ENCODE data around the gene ADAM33.

The ADAM33 gene, protein sequence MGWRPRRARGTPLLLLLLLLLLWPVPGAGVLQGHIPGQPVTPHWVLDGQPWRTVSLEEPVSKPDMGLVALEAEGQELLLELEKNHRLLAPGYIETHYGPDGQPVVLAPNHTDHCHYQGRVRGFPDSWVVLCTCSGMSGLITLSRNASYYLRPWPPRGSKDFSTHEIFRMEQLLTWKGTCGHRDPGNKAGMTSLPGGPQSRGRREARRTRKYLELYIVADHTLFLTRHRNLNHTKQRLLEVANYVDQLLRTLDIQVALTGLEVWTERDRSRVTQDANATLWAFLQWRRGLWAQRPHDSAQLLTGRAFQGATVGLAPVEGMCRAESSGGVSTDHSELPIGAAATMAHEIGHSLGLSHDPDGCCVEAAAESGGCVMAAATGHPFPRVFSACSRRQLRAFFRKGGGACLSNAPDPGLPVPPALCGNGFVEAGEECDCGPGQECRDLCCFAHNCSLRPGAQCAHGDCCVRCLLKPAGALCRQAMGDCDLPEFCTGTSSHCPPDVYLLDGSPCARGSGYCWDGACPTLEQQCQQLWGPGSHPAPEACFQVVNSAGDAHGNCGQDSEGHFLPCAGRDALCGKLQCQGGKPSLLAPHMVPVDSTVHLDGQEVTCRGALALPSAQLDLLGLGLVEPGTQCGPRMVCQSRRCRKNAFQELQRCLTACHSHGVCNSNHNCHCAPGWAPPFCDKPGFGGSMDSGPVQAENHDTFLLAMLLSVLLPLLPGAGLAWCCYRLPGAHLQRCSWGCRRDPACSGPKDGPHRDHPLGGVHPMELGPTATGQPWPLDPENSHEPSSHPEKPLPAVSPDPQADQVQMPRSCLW

GRCh38 chr20:3681931-3682781 lies at the start of gene ADAM33:
Gene ADAM33 (minus strand): TSS chr20:3682010. CDS start chr20:3682004, 6 bp downstream.
- no peak for DNase-seq (ENCODE audit: low spot score)

DNA sequence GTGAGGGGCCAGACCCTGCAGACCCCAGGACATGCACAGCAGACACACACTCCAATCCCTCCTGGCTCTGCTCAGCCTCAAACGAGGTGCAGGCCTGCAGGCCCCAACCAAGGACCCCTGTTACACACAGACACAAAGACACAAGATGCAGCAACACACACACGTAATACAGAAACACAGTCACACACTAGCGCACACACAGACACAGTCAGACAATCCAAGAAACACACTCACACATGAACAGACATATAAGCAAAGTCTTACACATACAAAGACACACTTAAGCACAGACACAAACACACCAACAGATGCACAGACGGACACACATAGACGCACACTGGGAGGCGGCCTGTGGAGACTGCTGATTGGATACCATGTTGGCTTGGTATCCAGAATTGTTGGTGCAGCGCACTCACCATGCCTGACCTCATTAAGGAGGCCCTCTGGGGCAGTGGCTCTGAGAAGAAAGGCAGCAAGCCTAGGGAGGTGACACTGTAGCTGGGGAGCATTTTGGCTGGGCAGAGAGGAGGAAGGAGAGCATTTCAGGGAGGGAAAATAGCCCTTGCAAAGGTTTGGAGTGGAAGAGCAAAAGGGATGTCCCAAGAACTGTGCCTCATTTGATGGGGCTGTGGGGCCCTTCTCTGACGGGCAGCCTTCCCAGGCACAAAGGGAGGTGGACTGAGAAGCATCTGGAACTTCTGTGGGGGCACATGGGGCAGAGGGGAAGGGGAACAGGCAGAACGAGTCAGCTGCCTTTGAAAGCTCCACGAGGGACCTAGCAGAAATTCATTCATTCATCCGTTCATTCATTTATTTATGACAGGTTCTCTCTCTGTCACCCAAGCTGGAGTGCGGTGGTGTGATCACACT lies 49.2 kb upstream of the ADAM33 start:
- no peak for DNase-seq (ENCODE audit: low spot score)

DNA sequence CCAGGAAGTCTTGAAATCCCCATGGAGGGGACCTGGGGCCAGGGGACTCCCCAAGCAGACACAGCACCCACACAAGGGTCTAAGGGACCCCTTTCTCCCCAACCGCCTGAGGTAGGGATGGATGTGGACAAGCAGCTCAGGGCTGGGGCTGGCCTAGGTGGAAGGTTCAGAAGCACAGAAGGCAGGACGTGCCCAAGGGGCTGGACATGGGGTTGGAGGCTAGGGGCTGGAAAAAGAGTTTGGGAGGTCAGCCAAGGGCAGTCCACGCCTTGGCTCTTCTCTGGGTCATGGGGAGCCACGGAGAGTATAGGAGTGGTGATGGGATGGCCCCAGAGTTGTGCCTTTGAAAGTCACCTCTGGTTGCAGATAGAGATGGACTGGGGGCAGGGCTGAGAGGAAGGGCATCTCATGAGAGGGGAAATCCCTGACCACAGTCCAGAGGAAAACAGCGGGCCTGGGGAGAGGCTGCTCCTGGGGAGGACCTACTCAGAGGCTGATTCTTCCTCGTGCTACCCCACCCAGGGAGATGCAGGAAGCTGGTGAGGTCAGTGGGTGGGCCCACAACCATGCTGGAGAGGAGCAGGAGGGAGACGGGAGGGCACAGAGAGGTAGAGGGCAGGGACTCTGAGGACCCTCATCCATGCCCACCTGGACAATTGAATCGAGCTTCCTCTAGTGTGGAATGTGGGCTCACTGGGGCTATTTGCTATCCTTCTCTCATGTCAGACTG lies 48.2 kb upstream of the ADAM33 start:
- no peak for DNase-seq (ENCODE audit: low spot score)

GRCh38 chr20:3729378-3729777 lies 47.6 kb upstream of the ADAM33 start:
- no peak for DNase-seq (ENCODE audit: low spot score)

DNA sequence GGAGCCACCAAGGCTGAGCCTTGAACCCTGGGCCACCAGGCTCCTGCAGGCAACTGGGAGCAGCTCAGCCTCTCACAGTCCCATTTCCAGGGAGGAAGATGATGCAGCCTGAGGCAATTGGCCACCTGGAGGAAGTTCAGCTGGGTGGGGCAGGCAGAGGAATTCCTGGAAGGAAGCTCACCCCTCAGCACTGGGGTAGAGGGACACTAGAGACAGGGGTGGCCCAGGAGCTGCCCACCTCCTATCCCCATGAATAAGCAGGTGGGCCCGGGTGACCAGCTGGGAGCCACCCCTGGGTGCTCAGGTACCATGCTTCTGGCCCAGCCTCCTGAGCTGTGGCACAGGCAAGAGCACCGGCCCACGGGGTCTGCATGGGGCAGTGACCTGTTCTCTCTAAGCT lies 47.1 kb upstream of the ADAM33 start:
- no peak for DNase-seq (ENCODE audit: low spot score)

DNA sequence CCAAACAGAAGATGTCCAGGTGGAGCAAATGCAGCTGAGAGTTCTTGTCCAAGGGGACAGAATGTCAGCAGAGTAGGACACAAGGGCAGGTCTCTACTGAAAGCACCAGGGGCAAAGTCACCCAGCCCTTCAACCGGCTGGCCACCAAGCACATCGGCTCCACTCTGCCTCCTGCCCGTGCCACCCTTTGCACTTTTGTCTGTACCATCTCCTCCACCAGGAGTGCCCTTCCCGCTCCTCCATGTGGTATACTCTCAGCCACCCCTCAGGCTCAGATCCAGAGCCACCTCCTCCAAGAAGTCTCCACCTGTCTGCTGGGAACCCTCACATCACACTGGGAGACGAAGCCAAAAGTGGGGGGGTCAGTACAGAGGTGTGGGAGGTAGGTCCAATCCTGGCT lies 46.5 kb upstream of the ADAM33 start:
- no peak for DNase-seq (ENCODE audit: low spot score)

- no peak for DNase-seq (ENCODE audit: low spot score)
Measured at GRCh38 chr20:3727401-3728021, 45.7 kb upstream of the ADAM33 start.

- no peak for DNase-seq (ENCODE audit: low spot score)
Measured at GRCh38 chr20:3724356-3724755, 42.5 kb upstream of the ADAM33 start.

DNA sequence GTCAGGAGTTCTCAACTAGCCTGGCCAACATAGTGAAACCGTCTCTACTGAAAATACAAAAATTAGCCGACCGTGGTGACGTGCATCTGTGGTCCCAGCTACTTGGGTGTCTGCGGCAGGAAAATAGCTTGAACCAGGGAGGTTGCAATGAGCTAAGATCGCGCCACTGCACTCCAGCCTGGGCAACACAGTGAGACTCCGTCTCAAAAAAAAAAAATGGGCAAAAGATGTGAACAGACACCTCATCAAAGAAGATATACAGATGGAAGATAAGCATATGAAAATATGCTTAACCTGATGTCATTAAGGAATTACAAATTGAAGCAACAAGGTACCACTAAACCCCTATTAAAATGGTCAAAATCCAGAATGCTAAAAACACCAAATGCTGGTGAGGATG lies 41.5 kb upstream of the ADAM33 start:
- DNase-seq (ENCODE audit: low spot score) = no peak

DNA sequence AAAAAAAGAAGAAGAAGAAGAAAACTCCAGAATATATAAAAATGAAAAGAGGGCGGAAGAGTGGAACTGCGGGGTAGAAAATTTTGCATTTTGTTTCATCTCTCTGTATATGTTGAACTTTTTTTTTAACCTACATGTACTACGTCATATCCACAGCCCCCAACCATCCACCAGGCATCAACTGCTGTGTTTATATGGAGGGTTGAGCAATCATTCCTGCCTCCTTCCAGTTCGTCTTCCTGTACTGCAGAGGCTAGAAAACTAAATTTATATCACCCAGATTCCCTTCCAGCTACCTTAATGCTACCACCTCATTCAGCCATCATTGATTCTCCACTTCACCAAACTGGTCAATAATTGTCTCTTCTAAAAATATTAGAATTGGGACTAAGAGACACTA lies 40.1 kb upstream of the ADAM33 start:
- DNase-seq (ENCODE audit: low spot score) = no peak

DNA sequence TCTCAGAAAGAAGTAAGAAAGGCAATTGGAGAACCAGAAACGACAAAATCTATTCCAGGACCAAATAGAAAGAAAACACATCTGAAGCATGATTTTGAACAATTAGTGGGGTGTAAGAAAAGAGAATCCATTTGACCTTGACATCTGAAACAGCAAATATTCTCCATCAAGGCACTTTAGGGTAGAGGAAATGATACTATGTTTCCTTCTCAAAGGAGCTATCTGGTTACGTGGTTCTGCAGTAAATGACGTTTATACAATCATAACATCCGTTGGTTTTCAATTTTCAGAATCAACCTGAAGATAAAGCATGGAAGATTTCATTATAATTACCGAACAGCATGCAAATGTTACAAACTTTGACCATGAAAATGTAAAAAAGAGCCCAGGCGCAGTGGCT lies 38.8 kb upstream of the ADAM33 start:
- DNase-seq (ENCODE audit: low spot score) = no peak

DNA sequence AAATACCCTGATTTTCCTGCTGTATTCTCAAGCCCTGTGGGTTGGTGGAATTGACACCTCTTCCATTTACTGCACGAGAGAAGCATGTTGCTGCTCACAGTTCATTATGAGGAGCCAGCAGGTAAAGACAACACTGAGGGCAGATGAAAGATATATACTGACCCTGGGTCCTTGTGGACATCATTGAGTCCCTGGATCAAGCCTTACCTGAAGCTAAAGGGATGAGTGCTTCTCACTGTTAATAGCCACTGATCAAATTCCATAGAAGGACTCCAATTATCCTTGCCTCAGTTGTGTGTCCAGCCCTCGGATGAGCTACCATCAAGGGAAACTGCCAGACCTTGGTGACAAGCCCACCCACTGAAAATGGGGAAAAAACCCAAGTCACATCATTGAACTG lies 38.3 kb upstream of the ADAM33 start:
- no peak for DNase-seq (ENCODE audit: low spot score)

DNA sequence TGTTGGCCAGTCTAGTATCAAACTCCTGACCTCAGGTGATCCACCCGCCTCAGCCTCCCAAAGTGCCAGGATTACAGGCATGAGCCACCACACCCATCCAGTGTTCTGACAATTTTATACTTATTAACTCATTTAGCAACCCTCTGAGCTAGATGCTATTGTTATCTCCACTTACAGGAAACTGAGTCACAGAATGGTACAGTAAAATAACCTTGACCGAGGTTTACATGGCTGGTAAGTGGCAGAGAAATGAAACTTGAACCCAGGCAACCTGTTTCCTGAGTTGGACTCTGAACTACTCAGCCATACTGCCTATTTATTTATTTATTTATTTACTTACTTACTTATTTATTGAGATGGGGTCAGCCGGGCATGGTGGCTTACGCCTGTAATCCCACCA lies 37.2 kb upstream of the ADAM33 start:
- no peak for DNase-seq (ENCODE audit: low spot score)

DNA sequence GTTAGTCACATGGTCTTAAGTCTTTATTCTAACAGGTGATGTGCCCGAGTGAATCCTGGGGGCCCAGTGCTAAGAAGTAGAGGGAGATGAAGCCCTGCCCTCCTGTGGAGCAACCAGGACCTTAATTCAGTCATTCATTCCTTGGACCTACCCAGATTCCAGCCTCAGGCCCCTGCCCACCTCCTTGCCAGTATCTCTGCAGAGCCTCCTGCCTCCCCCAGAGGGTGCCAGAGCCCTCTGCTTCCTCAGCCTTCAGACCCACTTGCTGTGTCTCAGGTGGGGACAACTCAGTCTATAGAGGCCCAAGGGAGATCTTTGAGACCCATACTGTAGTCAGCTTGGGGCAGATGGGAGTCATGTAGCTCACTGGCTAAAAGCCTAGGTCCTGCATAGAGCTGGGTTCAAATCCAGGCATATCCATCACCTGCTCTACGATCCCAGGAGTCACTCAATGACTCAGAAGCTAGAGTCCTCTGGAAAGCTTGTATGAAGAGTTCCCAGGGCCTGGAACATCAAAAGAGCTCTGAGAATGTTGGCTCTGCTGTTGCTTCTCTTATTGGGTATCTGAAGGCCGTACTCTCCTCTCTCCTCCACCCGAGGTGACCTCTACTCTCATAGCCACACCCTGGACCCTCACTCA lies 34.5 kb upstream of the ADAM33 start:
- peak; percentile 50 for DNase-seq (ENCODE audit: low spot score)

- DNase-seq (ENCODE audit: low spot score) = no peak
Measured at GRCh38 chr20:3714092-3714491, 32.3 kb upstream of the ADAM33 start.

GRCh38 chr20:3712279-3712873 lies 30.6 kb upstream of the ADAM33 start, which contains the start of gene SIGLEC1:
Gene SIGLEC1 (minus strand): TSS chr20:3712600. CDS start chr20:3707128, 5,472 bp downstream.
- no peak for DNase-seq (ENCODE audit: low spot score)

GRCh38 chr20:3711484-3711941 lies 29.7 kb upstream of the ADAM33 start:
- no peak for DNase-seq (ENCODE audit: low spot score)

- DNase-seq (ENCODE audit: low spot score) = peak; percentile 79
Measured at GRCh38 chr20:3710703-3711483, 29.1 kb upstream of the ADAM33 start.
